Ovary (tissue), 3 donors: ENCODE results near the gene PCGF3.

Experiments
- POLR2A ChIP-seq: fragments of 450-650 bp; IDR thresholded peaks from one replicate; pipeline ENCODE4 v1.6.1; 2017; ENCODE audit warnings: antibody characterized with exemption, mild to moderate bottlenecking, moderate library complexity
- TF ChIP-seq, protein P1 (sequence below), 3 donors: fragments of 450-650 bp in 2 of 3; fragments of 200-600 bp in 1 of 3; IDR thresholded peaks; one replicate each; pipeline versions ENCODE4 v1.5.1 to v1.8.0; 2016 to 2022; ENCODE audit warnings: antibody characterized with exemption in 3 of 3, mild to moderate bottlenecking in 1 of 3
- donor health status: DM: no; HTN: no; CAD: no.

DNA sequence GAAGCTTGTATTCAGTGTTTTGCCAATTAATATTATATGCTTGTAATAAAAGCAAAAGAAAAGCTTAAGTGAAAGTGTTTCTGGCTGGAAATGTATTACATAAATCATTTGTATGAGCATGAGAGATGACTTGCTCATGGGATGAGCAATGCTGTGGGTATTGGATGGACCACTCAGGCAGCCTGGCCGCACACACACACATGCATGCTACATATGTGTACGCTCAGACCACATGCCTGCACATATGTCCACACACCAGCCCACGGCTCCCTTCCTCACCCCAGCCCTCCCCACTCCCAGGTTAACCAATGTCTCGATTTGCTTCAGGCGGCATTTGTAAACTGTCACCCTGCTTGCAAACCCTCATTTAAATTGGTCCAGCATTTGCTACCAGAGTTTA lies 64.4 kb downstream of the PCGF3 start:
- TF ChIP-seq, protein P1, sequence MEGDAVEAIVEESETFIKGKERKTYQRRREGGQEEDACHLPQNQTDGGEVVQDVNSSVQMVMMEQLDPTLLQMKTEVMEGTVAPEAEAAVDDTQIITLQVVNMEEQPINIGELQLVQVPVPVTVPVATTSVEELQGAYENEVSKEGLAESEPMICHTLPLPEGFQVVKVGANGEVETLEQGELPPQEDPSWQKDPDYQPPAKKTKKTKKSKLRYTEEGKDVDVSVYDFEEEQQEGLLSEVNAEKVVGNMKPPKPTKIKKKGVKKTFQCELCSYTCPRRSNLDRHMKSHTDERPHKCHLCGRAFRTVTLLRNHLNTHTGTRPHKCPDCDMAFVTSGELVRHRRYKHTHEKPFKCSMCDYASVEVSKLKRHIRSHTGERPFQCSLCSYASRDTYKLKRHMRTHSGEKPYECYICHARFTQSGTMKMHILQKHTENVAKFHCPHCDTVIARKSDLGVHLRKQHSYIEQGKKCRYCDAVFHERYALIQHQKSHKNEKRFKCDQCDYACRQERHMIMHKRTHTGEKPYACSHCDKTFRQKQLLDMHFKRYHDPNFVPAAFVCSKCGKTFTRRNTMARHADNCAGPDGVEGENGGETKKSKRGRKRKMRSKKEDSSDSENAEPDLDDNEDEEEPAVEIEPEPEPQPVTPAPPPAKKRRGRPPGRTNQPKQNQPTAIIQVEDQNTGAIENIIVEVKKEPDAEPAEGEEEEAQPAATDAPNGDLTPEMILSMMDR (IDR thresholded peaks at IDR 0.05): no peak
- TF ChIP-seq POLR2A: no peak
